ENCODE measurements around the gene PRKCQ.

- no peak for TF ChIP-seq FOS (IDR thresholded peaks at IDR 0.05; ENCODE audit: low read depth, low read length)
- no peak for TF ChIP-seq CTCF (conservative IDR thresholded peaks at IDR 0.05; ENCODE audit: low read depth, low read length)
- TF ChIP-seq POLR2A (IDR thresholded peaks at IDR 0.05; ENCODE audit: low read depth, low read length): no peak
- TF ChIP-seq USF2 (IDR thresholded peaks at IDR 0.05; ENCODE audit: low read depth, low read length): no peak
- no peak for TF ChIP-seq MXI1 (IDR thresholded peaks at IDR 0.05; ENCODE audit: borderline replicate concordance, low read depth, low read length)
- TF ChIP-seq SMC3 (IDR thresholded peaks at IDR 0.05; ENCODE audit: low read depth, low read length): no peak
- peak; percentile 83; the same call in 1 of the 2 replicates for TF ChIP-seq RFX5 (IDR thresholded peaks at IDR 0.05; ENCODE audit: low read depth, low read length)
Measured at GRCh38 chr10:6385665-6386064, 194.4 kb downstream of the PRKCQ start.
